NCI-H446 (cell line): ENCODE results near the gene MAP3K9.
"Not testable (repeated sequence)": the region's sequence is repeated elsewhere in the genome, so short reads cannot be mapped to it uniquely, and the experiment has no call there.

Experiments
- DNase-seq, 2 experiments: peaks; one replicate each; lab custom pipeline; 2025; lab: John Stamatoyannopoulos, UW

MAP3K9 gene

DNA sequence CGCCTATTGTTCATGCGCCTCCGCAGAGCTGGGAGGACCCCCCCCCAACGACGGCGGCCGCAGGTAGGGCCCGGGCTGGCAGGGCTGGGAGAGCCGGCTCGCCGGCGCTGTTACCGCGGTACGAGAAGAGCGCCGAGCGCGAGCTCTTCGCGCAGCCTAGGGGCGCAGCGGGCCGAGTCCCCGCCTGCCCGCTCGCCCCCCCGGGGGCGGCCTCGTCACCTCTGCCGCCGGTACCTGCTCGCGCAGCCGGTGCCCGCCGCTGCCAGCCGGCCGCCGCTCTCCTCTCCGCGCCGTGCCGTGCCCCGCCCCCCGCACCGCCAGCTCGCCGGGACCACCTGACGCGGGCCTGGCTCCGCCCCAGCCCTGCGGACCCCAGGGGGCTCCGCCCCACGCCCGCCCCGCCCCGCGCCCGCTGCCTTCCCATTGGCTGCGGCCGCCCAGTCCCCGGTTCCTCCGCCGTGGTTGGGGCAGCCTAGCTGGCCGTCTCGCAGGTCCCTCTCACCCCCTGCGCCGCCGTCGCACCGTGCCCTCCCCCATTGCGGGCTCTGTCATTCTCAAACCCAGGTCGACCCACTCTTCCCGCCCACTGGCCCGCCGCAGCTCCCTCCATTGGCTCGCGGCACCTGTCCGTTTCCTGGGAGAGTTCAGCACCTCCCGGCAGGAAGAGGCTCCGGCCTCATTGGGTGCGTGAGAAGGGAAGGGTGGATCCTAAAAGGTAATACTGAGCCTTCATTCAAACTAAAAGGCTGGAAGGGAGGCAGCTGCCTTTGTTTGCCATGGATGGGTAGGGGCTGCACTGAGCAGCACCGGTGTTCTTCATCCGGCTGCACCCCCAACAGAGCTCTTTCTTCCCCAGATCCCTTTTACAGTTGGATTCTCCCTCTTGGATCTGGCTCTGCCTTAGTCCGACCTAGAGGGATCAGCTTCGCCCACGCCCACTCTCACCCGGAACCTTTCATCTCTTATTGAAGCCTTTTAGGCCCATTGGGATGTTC lies at the start of gene MAP3K9:
Gene MAP3K9 (minus strand): TSS at position 289 of the 995 bp plus-strand sequence. CDS start 342 bp downstream, outside the sequence.
- DNase-seq: peak; percentile 93 to 97

DNA sequence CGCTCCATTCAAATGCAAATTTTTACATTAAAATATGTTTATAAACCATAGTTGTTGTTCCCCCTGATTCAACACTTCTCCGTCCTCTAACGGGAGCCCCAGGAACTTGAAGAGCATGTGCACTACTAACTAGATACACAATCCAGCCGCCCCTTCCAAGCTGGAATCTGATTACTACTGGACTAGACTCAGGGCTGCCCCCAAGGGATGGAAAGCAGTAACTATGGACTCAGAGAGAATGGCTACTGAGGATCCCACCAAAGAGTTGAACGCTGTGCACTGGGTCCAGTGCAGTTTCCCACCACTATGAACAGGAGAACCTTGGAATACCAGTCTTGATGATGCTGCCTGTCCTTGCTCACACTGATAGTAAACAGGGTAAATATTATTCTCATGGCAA lies 49.3 kb upstream of the MAP3K9 start:
- DNase-seq: no peak

GRCh38 chr14:70857496-70857890 lies 48.2 kb upstream of the MAP3K9 start:
- no peak for DNase-seq

DNA sequence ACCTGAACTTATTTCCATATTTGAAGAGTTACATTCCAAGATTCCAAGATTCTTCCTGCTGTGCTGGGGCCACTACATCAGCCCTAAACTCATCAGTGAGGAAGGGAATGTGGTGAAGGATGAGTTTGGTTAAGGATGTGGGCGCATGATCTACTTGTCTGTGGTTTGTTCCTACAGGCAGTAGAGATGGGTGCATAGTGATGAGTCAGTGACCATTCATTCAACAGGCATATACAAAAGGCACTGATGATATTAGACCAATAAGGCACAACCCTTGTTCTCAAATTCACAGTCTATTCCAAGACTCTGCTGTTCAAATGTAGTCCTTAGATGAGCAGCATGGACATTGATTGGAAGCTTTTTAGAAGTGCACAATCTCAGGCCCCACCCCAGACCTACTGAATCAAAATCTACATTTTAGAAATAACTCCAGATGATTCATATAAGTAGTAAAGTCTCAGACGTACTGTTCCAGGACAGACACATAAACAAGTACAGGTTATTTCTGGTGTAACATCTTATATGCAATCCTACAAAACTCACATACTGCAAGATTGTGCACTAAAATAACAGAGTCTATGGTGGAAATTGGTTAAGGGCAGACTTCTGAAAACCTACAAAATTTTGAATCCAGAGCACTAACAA lies 47.7 kb upstream of the MAP3K9 start:
- no peak for DNase-seq

- no peak for DNase-seq
Measured at GRCh38 chr14:70855486-70855885, 46.2 kb upstream of the MAP3K9 start.

DNA sequence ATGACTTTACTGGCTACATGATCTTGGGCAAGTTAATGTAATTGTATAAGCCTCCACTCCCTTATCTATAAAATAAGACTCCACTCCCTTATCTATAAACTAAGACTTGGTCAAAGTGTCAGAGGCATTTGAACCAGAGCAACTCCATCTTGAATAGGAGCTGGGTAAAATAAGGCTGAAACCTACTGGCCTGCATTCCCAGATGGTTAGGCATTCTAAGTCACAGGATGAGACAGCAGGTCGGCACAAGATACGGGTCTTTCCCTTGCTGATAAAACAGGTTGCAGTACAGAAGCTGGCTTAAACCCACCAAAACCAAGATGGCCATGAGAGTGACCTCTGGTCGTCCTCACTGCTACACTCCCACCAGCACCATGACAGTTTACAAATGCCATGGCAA lies 44.3 kb upstream of the MAP3K9 start:
- DNase-seq: not testable (repeated sequence)

DNA sequence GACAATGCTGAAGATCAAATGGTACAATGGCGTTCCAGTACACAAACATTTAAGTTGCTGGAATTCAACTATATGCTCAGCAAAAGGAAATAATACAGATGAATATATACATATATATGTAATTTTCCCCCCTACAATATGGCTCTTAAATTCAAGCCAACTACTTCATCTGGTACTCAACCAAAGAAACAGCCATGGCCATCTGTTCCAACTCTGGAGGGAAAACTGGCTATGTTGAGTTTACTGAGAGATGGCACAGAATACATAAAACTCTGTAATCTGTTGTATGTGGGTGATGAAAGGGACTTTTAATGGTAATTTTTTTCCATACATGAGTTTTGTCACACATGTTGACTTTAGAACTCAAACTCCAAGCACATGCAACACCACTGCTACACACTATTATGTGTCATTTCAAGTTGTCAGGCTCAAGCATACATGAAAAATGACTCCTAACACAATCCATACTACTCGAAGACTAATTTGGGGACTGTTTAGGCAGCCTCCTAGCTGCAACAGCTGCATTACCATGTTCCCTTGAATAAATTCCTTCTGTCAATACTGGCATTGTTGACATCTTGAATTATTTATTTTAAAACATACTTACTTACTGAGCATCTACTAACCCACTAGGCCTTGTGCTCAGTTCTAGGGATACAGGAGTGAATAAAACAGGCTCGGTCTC lies 38.2 kb upstream of the MAP3K9 start:
- peak; percentile 40 to 70 for DNase-seq

DNA sequence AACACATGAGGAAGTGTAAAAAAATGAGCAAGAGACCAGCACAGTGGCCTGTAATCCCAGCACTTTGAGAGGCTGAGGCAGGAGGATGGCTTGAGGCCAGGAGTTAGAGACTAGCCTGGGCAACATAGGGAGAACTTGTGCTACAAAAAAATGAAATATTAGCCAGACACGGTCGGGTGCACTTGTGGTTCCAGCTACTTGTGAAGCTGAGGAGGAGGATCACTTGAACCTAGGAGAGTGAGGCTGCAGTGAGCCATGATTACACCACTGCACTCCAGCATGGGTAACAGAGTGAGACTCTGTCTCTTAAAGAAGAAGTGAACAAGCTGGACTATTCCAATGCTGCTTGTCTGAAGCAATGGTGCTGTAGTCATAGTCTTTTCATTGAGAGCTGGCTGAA lies 36.3 kb upstream of the MAP3K9 start:
- peak in 1 of 2 experiments; percentile 36 for DNase-seq

- DNase-seq: no peak
Measured at GRCh38 chr14:70842851-70843462, 33.6 kb upstream of the MAP3K9 start.

DNA sequence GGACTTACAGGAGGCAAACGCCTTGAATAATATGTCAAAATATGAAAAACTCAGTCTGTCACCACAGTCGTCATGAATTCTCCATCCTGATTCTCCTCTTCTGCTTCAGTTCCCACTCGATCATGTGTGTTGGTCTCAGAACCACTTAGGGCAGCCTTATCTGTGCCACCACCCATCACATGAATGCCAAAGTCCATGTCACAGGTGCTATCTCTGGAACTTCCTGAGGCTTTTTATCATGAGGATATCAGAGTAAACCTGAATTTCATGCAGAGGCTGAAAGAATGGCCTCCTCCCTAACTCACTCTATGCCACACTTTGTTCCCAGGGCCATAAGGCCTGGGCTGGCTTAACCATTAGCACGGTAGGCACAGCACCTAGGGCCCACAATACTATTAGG lies 28.8 kb upstream of the MAP3K9 start:
- no peak for DNase-seq

- DNase-seq: no peak
Measured at GRCh38 chr14:70836946-70837345, 27.6 kb upstream of the MAP3K9 start.

DNA sequence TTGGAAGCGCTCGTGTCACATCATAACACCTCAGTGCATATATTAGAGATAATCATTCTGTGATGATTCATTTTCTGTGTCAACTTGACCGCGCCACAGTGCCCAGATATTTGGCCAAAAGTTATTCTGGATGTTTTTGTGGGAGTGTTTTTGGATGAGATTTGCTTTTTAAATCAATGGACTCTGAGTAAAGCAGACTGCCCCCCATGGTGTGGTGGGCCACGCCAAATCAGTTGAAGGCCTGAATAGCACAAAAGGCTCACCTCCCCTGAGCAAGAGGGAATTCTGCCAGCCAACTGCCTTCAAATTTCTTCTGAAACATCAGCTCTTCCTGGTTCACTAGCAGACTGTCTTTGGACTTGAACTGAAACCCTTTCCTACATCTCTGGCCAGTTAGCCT lies 24.6 kb upstream of the MAP3K9 start:
- no peak for DNase-seq

- no peak for DNase-seq
Measured at GRCh38 chr14:70832561-70833305, 23.4 kb upstream of the MAP3K9 start.

- DNase-seq: no peak
Measured at GRCh38 chr14:70830998-70831781, 21.9 kb upstream of the MAP3K9 start.

DNA sequence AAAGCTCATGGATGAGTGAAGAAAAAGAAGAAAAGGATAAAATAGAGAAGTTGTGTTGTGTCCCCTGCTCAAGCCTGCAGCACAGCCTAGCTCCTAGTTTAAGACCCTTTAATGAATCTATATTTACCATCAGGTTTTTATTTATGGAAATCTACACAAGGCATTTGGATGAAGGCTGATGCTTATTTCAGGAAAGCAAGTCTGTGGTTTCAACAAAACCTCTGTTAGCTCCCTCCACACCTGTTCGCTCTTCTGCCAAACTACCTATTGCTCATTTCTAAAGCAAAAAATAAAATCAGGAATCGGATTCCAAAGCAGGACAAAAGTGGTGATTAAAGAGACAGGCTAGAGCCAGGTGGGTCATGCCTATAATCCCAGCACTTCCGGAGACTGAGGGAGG lies 18.9 kb upstream of the MAP3K9 start:
- DNase-seq: no peak

DNA sequence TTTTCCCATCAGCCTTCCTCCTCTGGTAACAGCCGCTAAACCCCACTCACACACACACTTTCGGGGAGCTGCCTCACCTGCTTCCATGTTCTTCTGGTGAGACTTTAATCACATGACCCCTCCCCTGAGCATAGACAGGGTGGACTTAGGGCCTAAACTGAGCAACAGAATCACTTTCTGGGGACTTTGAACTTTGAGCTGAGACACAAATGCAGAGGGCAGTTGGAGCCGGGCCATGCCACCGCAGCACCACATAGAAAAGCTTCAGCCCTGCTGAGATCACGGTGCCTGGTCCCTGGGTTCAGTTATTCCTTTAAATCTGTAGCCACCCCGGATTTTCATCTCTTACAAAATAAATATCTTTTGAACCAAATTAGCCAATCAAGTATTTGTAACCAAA lies 18.4 kb upstream of the MAP3K9 start:
- no peak for DNase-seq

GRCh38 chr14:70827347-70827746 lies 18.0 kb upstream of the MAP3K9 start:
- peak; percentile 8 to 63 for DNase-seq

DNA sequence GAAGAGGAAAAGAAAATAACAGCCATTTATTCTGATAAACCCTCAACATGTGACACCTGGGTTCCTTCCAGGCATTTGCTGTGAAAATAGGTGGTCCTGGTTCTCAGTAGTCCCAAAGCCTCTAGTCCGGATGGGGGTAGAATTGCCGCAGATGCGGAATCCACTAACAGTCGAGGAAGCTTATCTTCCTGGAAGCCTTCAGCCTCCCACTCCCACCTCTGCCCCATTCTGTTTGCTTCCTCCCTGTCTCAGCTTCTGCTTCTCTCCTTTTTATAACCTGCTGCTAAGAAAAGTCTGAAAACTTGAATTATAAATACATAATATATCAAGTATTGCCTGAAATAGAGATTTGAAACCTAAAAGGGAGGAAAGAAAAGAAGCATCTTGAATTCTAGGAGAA lies 14.0 kb upstream of the MAP3K9 start:
- DNase-seq: no peak

- DNase-seq: peak in 1 of 2 experiments; percentile 14
Measured at GRCh38 chr14:70822530-70823185, 13.3 kb upstream of the MAP3K9 start.
